ENCODE results near the gene CHSY1.

- TF ChIP-seq E2F6 (IDR thresholded peaks at IDR 0.05; ENCODE audit: borderline replicate concordance, low read depth) = no peak
- TF ChIP-seq JUNB (IDR thresholded peaks at IDR 0.05) = no peak
- TF ChIP-seq POLR2A (IDR thresholded peaks at IDR 0.05; ENCODE audit: low read length) = no peak
- no peak for TF ChIP-seq HOXA7 (CRISPR knock-in tag; IDR thresholded peaks at IDR 0.05)
These were observed 74.0 kb downstream of the CHSY1 start for GRCh38 chr15:101177866-101178265.

Measured in A549 (cell line).